GM12875 (cell line): ENCODE measurements around the gene TAF11L12.
"Not testable (repeated sequence)": the region's sequence is repeated elsewhere in the genome, so short reads cannot be mapped to it uniquely, and the experiment has no call there.

ENCODE experiments used
- H3K4me3 ChIP-seq: one replicate; pipeline ENCODE4 v1.5.1; 2011; ENCODE audit warnings: low read depth, low read length, control low read depth
- TF ChIP-seq, protein P1 (sequence below): IDR thresholded peaks from 2 replicates; pipeline ENCODE4 v1.5.1; 2011; ENCODE audit warnings: low read depth, mild to moderate bottlenecking, control low read depth, inconsistent platforms, low read length, moderate library complexity, borderline replicate concordance; ENCODE audit not compliant: insufficient read depth

Gene TAF11L12

DNA sequence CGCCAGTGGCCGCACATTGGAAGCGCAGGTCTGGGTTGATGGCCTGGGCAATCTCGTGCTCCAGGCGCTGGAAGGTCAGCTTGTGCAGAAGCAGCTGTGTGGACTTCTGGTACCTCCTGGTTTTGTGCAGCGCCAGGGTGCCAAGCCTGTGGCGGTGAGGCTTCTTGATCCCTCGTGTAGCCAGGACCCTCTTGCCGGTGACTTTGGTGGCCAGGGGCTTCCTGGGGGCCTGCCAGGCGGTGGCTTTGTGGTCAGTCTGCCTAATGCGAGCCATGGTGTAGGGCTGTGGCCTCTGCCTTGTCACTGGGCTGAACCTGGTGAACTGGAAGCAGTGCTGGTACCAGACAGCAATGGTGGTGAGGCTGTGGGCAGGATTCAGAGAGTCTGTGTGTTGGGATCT is 15.5 kb downstream of the TAF11L12 start:
- no peak overlapping the region for H3K4me3 ChIP-seq
- TF ChIP-seq, protein P1, sequence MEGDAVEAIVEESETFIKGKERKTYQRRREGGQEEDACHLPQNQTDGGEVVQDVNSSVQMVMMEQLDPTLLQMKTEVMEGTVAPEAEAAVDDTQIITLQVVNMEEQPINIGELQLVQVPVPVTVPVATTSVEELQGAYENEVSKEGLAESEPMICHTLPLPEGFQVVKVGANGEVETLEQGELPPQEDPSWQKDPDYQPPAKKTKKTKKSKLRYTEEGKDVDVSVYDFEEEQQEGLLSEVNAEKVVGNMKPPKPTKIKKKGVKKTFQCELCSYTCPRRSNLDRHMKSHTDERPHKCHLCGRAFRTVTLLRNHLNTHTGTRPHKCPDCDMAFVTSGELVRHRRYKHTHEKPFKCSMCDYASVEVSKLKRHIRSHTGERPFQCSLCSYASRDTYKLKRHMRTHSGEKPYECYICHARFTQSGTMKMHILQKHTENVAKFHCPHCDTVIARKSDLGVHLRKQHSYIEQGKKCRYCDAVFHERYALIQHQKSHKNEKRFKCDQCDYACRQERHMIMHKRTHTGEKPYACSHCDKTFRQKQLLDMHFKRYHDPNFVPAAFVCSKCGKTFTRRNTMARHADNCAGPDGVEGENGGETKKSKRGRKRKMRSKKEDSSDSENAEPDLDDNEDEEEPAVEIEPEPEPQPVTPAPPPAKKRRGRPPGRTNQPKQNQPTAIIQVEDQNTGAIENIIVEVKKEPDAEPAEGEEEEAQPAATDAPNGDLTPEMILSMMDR: no peak

DNA sequence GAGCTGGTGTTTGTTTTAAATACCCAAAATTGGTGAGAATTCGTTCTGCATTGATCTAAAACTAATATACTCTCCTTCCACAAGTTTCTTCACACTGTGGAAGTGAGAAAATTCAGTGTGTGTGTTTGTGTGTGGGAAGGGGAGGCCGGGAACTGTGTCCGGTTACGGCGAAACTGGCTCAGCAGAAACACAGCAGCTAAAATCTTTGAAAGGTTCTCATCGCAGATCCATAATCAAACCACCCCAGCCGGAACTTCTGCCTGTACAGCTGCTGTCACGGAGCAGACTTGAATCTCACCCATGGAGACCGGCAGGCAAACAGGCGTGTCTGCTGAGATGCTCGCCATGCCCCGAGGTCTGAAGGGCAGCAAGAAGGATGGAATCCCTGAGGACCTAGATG is 21.6 kb downstream of the TAF11L12 start, which contains the start of gene TAF11L13:
Gene TAF11L13 (plus strand): TSS at position 301 of the 400 bp plus-strand sequence.
- not testable (repeated sequence) for H3K4me3 ChIP-seq

DNA sequence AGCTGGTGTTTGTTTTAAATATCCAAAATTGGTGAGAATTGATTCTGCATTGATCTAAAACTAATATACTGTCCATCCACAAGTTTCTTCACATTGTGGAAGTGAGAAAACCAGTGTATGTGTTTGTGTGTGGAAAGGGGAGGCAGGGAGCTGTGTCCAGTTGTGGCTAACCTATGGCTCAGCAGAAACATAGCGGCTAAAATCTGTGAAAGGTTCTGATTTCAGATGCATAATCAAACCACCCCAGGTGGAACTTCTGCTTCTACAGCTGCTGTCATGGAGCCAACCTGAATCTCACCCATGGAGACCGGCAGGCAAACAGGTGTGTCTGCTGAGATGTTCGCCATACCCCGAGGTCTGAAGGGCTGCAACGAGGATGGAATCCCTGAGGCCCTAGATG is 24.0 kb downstream of the TAF11L12 start, which contains the start of gene TAF11L14:
Gene TAF11L14 (plus strand): TSS at position 301 of the 400 bp plus-strand sequence.
- no peak within 1 kb of the TSS for H3K4me3 ChIP-seq
- TF ChIP-seq, protein P1: no peak

DNA sequence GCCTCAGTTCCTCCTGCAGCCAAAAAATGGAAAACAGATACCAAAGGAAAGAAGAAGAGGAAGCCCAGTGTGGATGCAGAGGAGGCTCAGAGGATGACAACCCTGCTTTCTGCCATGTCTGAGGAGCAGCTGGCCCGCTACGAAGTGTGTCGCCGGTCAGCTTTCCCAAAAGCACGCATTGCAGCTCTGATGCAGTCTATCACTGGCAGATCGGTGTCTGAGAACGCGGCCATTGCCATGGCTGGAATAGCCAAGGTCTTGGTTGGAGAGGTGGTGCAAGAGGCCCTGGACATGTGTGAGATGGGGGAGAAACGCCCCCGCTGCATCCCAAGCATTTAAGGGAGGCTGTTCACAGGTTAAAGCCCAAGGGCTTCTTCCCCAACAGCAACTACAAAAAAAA is 39.0 kb downstream of the TAF11L12 start:
- not testable (repeated sequence) for H3K4me3 ChIP-seq

DNA sequence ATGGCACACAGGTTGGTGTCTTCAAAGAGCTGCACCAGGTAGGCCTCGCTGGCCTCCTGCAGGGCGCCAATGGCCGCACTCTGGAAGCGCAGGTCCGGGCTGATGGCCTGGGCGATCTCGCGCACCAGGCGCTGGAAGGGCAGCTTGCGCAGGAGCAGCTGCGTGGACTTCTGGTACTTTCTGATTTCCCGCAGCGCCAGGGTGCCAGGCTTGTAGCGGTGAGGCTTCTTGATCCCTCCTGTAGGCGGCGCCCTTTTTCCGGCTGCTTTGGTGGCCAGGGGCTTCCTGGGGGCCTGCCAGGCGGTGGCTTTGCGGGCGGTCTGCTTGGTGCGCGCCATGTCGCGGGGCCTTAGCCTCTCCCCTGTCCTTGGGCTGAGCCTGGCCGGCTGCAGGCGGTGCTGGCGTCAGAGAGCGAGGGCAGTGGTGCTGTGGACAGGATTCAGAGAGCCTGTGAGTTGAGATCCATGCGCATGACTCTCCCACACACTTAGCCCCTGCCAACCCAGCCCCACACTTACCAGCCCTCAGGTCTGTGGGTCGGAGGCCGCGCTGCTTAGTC is 45.1 kb downstream of the TAF11L12 start:
- not testable (repeated sequence) for H3K4me3 ChIP-seq

DNA sequence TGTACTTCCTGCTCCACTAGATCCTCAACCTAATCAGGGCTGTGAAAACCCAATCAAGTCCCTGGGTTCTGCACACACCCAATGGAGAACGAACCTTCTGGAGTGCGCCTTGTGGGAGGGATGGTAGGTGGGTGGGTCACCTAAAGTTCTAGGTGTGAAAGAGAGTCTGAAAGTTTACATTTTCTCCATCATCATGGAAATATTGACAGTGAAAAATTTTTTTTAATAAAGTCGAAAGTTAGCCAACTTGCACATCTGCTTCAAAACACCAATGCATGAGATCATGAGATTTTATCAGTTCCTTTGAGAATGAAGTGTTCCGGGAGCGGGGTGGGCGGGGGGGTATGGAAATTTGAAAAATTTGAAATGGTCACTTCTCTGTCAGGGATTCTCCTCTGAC is 45.7 kb downstream of the TAF11L12 start:
- TF ChIP-seq, protein P1: no peak
- H3K4me3 ChIP-seq: no peak overlapping the region
